Small intestine (tissue), 7 donors: ENCODE data around the gene RIPOR1. TPM values are rescaled to one million over a fixed set of nuclear protein-coding genes. Genes with fewer than 3 reads are reported as not detected.

ENCODE experiments used
- DNase-seq, 2 donors: peaks; one replicate each; pipeline versions ENCODE4 v3.0.0 to v3.0.0-alpha.2; 2013
- FAIRE-seq: peaks from 2 replicates; lab custom pipeline; 2012; peaks lifted over from hg19 to GRCh38; lab: Jason Lieb, UNC
- H3K27ac ChIP-seq, 3 donors: one replicate each; pipeline ENCODE4 v1.5.1; 2013; ENCODE audit warnings: low read length in 2 of 3, mild to moderate bottlenecking in 2 of 3, control low read depth in 1 of 3, inconsistent platforms in 1 of 3, low read depth in 1 of 3, moderate library complexity in 1 of 3
- H3K27me3 ChIP-seq, 3 donors: one replicate each; pipeline ENCODE4 v1.6.1; 2013; ENCODE audit warnings: low read length in 3 of 3, inconsistent platforms in 1 of 3; ENCODE audit not compliant: control insufficient read depth in 3 of 3, insufficient read depth in 3 of 3
- H3K36me3 ChIP-seq, 3 donors: one replicate each; pipeline ENCODE4 v1.6.1; 2013; ENCODE audit warnings: low read length in 3 of 3, inconsistent platforms in 1 of 3, low read depth in 1 of 3, mild to moderate bottlenecking in 1 of 3, moderate library complexity in 1 of 3; ENCODE audit not compliant: control insufficient read depth in 3 of 3, insufficient read depth in 2 of 3
- H3K4me1 ChIP-seq, 3 donors: one replicate each; pipeline ENCODE4 v1.6.1; 2013; ENCODE audit warnings: low read length in 2 of 3, inconsistent platforms in 1 of 3, low read depth in 1 of 3, mild to moderate bottlenecking in 1 of 3, moderate library complexity in 1 of 3; ENCODE audit not compliant: control insufficient read depth in 3 of 3, insufficient read depth in 2 of 3
- H3K4me3 ChIP-seq, 3 donors: one replicate each; pipeline ENCODE4 v1.5.1; 2013; ENCODE audit warnings: low read length in 3 of 3, control low read depth in 1 of 3, inconsistent platforms in 1 of 3, low read depth in 1 of 3, mild to moderate bottlenecking in 1 of 3, moderate library complexity in 1 of 3
- H3K9me3 ChIP-seq, 2 donors: one replicate each; pipeline ENCODE4 v1.6.1; 2013; ENCODE audit warnings: low read depth in 1 of 2, low read length in 1 of 2; ENCODE audit not compliant: control insufficient read depth in 2 of 2, insufficient read depth in 1 of 2
- WGBS, 3 donors: extraction: QIAGEN DNeasy Blood & Tissue Kit; methylation state at CpG; one replicate each; pipeline ENCODE4 v1.1.7; 2013; 5-methylcytosine and 5-hydroxymethylcytosine counted together
- polyA plus RNA-seq, 4 donors: library from polyadenylated mRNA; stranded (reverse) in 3 of 4; unstranded in 1 of 4; fragments of 200-250 nt in 3 of 4; fragments of 120-200 nt in 1 of 4; gene quantifications; one replicate each; pipeline versions ENCODE4 v1.2.1 to v1.2.3, GENCODE V29; 2013
- donor health status: healthy with polysubstance abuse.
- donor health status: control.
- donor health status: control.
- donor health status: Bipolar disorder and iron deficiency.
- donor health status: healthy.

The RIPOR1 gene
- polyA plus RNA-seq, 4 donors, result 2.9 to 19.1 (median 10.9) TPM

GRCh38 chr16:67561824-67562525 is 33.3 kb downstream of the RIPOR1 start:
- Histone ChIP-seq H3K36me3 (peaks cover 0 to 3% (median 0%) of the 10 kb centered on the region in 3 donors), H3K4me1 (peaks cover 0 to 11% (median 2%) of the 10 kb centered on the region in 3 donors), H3K9me3 (no peaks in the 10 kb centered on the region), H3K27me3 (no peaks in the 10 kb centered on the region), H3K27ac (peak overlapping the region; percentile 76 to 100 (median 99)), H3K4me3 (peak overlapping the region; percentile 62 to 97 (median 97))
- no peak for FAIRE-seq
- DNase-seq, result peak; percentile 98 to 99
- whole genome bisulfite sequencing, 3 donors, result 0% methylated on average over 41 to 76 of the region's 76 CpGs

- no peak for FAIRE-seq
- Histone ChIP-seq H3K9me3 (no peaks in the 10 kb centered on the region), H3K27ac (peak within 1 kb of the TSS; percentile 98 to 100 (median 99)), H3K27me3 (no peaks in the 10 kb centered on the region), H3K4me1 (peaks cover 0 to 11% (median 2%) of the 10 kb centered on the region in 3 donors), H3K4me3 (peak within 1 kb of the TSS; percentile 70 to 97 (median 97)), H3K36me3 (peaks cover 0 to 3% (median 0%) of the 10 kb centered on the region in 3 donors)
- 0 to 1% (median 0%) methylated on average over 21 to 62 of the region's 62 CpGs for WGBS, 3 donors
- peak in 1 of 2 donors; percentile 76 for DNase-seq
Measured at GRCh38 chr16:67562526-67562917, 33.9 kb downstream of the RIPOR1 start, which contains the start of gene CTCF. Gene CTCF (plus strand): TSS chr16:67562526. CDS start chr16:67610833, 48,307 bp downstream.

GRCh38 chr16:67562918-67563707 is 34.5 kb downstream of the RIPOR1 start:
- H3K4me3 ChIP-seq, result peak overlapping the region; percentile 70 to 97 (median 97)
- H3K27me3 ChIP-seq, result no peaks in the 10 kb centered on the region
- H3K4me1 ChIP-seq, result peaks cover 0 to 11% (median 2%) of the 10 kb centered on the region in 3 donors
- H3K9me3 ChIP-seq, result no peaks in the 10 kb centered on the region
- DNase-seq (peak; percentile 55 to 84), FAIRE-seq (no peak)
- 0 to 1% (median 0%) methylated on average over 64 to 96 of the region's 96 CpGs for WGBS, 3 donors
- H3K36me3 ChIP-seq, result peaks cover 0 to 7% (median 0%) of the 10 kb centered on the region in 3 donors
- peak overlapping the region; percentile 98 to 100 (median 99) for H3K27ac ChIP-seq

GRCh38 chr16:67563708-67564468 is 35.3 kb downstream of the RIPOR1 start:
- Histone ChIP-seq H3K9me3 (no peaks in the 10 kb centered on the region), H3K4me3 (peak overlapping the region; percentile 70 to 97 (median 97)), H3K27ac (peak overlapping the region; percentile 98 to 100 (median 99)), H3K36me3 (peaks cover 0 to 10% (median 0%) of the 10 kb centered on the region in 3 donors), H3K27me3 (no peaks in the 10 kb centered on the region), H3K4me1 (peaks cover 0 to 11% (median 2%) of the 10 kb centered on the region in 3 donors)
- 1% methylated on average over 20 of the region's 20 CpGs for WGBS, 3 donors
- DNase-seq (peak; percentile 63 to 78), FAIRE-seq (no peak)

- peaks cover 0 to 10% (median 0%) of the 10 kb centered on the region in 3 donors for H3K36me3 ChIP-seq
- no peak overlapping the region for H3K27ac ChIP-seq
- H3K9me3 ChIP-seq, result no peaks in the 10 kb centered on the region
- no peak overlapping the region for H3K4me3 ChIP-seq
- 74 to 87% (median 83%) methylated on average over 8 of the region's 8 CpGs for WGBS, 3 donors
- no peak for FAIRE-seq
- no peak for DNase-seq
- H3K27me3 ChIP-seq, result no peaks in the 10 kb centered on the region
- H3K4me1 ChIP-seq, result peaks cover 0 to 11% (median 2%) of the 10 kb centered on the region in 3 donors
Measured at GRCh38 chr16:67565470-67566100, 37.0 kb downstream of the RIPOR1 start.

GRCh38 chr16:67571464-67571863 is 42.8 kb downstream of the RIPOR1 start:
- H3K4me1 ChIP-seq, result no peaks in the 10 kb centered on the region
- H3K36me3 ChIP-seq, result peaks cover 3 to 41% (median 8%) of the 10 kb centered on the region in 3 donors
- no peak for FAIRE-seq
- H3K9me3 ChIP-seq, result no peaks in the 10 kb centered on the region
- H3K27ac ChIP-seq, result no peak overlapping the region
- WGBS, 3 donors, result 92 to 96% (median 96%) methylated on average over 2 of the region's 2 CpGs
- no peak for DNase-seq
- H3K27me3 ChIP-seq, result no peaks in the 10 kb centered on the region
- H3K4me3 ChIP-seq, result no peak overlapping the region

- no peak overlapping the region for H3K4me3 ChIP-seq
- DNase-seq (no peak), FAIRE-seq (no peak)
- H3K27me3 ChIP-seq, result no peaks in the 10 kb centered on the region
- H3K36me3 ChIP-seq, result peaks cover 3 to 43% (median 8%) of the 10 kb centered on the region in 3 donors
- 84 to 91% (median 87%) methylated on average over 4 of the region's 4 CpGs for WGBS, 3 donors
- H3K27ac ChIP-seq, result no peak overlapping the region
- H3K9me3 ChIP-seq, result no peaks in the 10 kb centered on the region
- no peaks in the 10 kb centered on the region for H3K4me1 ChIP-seq
Measured at GRCh38 chr16:67571981-67572431, 43.4 kb downstream of the RIPOR1 start.
